Measurements from ENCODE around the gene ASIC3. TPM values are rescaled to one million over a fixed set of nuclear protein-coding genes. Genes with fewer than 3 reads are reported as not detected.
A peak's percentile ranks its signal among the peaks of the same experiment; 100 is the strongest.

The ASIC3 gene
- total and polyA plus RNA-seq, 4 donors = 0.37 to 3.9 (median 2.4) TPM

- Histone ChIP-seq H3K9me3 (ENCODE audit: control insufficient read depth in 4 of 4, insufficient read depth in 3 of 4, low read length in 3 of 4) (no peaks in the 10 kb centered on the region), H3K27ac (ENCODE audit: low read depth in 1 of 2, low read length in 1 of 2) (peak overlapping the region; percentile 86), H3K4me1 (ENCODE audit: control insufficient read depth in 5 of 5, insufficient read depth in 5 of 5, low read length in 5 of 5) (peaks cover 13 to 54% (median 33%) of the 10 kb centered on the region in 5 donors), H3K4me3 (peak overlapping the region; percentile 27), H3K9ac (ENCODE audit: insufficient read depth in 1 of 2, low read length in 2 of 2) (no peak overlapping the region), H3K27me3 (ENCODE audit: control insufficient read depth in 3 of 3, insufficient read depth in 3 of 3, low read length in 2 of 3) (no peaks in the 10 kb centered on the region), H3K36me3 (ENCODE audit: control insufficient read depth in 4 of 4, insufficient read depth in 4 of 4, low read length in 4 of 4) (peaks cover 0 to 9% (median 4%) of the 10 kb centered on the region in 4 donors)
- ATAC-seq (ENCODE audit: insufficient read depth, low FRiP score) (no peak), DNase-seq (peak in 1 of 3 donors; percentile 12)
- 41 to 59% methylated on average over 57 to 64 of the region's 64 CpGs for WGBS, 2 donors
- TF ChIP-seq CTCF (IDR thresholded peaks at IDR 0.05; ENCODE audit: control extremely low read depth, extremely low read depth) = no peak
These were observed 33.1 kb downstream of the ASIC3 start for GRCh38 chr7:151081170-151082101.

GRCh38 chr7:151082141-151083070, 34.1 kb downstream of the ASIC3 start:
- H3K4me1 ChIP-seq (ENCODE audit: control insufficient read depth in 5 of 5, insufficient read depth in 5 of 5, low read length in 5 of 5) = peaks cover 13 to 54% (median 33%) of the 10 kb centered on the region in 5 donors
- 56 to 64% methylated on average over 42 of the region's 42 CpGs for WGBS, 2 donors
- H3K36me3 ChIP-seq (ENCODE audit: control insufficient read depth in 4 of 4, insufficient read depth in 4 of 4, low read length in 4 of 4) = peaks cover 0 to 5% (median 1%) of the 10 kb centered on the region in 4 donors
- H3K27me3 ChIP-seq (ENCODE audit: control insufficient read depth in 3 of 3, insufficient read depth in 3 of 3, low read length in 2 of 3) = no peaks in the 10 kb centered on the region
- peak overlapping the region in 1 of 2 donors; percentile 36 for H3K9ac ChIP-seq (ENCODE audit: insufficient read depth in 1 of 2, low read length in 2 of 2)
- peak overlapping the region; percentile 70 for H3K4me3 ChIP-seq
- no peaks in the 10 kb centered on the region for H3K9me3 ChIP-seq (ENCODE audit: control insufficient read depth in 4 of 4, insufficient read depth in 3 of 4, low read length in 3 of 4)
- no peak for ATAC-seq (ENCODE audit: insufficient read depth, low FRiP score)
- peak overlapping the region; percentile 58 to 86 for H3K27ac ChIP-seq (ENCODE audit: low read depth in 1 of 2, low read length in 1 of 2)
- no peak for TF ChIP-seq CTCF (IDR thresholded peaks at IDR 0.05; ENCODE audit: control extremely low read depth, extremely low read depth)
- no peak for DNase-seq

GRCh38 chr7:151083071-151083823, 34.9 kb downstream of the ASIC3 start, which contains the start of gene TMUB1:
Gene TMUB1, minus strand, starts transcription at chr7:151083493. Its CDS starts 930 bp downstream, at chr7:151082563.
- Histone ChIP-seq H3K27me3 (ENCODE audit: control insufficient read depth in 3 of 3, insufficient read depth in 3 of 3, low read length in 2 of 3) (no peaks in the 10 kb centered on the region), H3K36me3 (ENCODE audit: control insufficient read depth in 4 of 4, insufficient read depth in 4 of 4, low read length in 4 of 4) (peaks cover 0 to 4% (median under 1%) of the 10 kb centered on the region in 4 donors), H3K27ac (ENCODE audit: low read depth in 1 of 2, low read length in 1 of 2) (peak within 1 kb of the TSS; percentile 58 to 75), H3K9me3 (ENCODE audit: control insufficient read depth in 4 of 4, insufficient read depth in 3 of 4, low read length in 3 of 4) (no peaks in the 10 kb centered on the region), H3K9ac (ENCODE audit: insufficient read depth in 1 of 2, low read length in 2 of 2) (peak within 1 kb of the TSS in 1 of 2 donors; percentile 36), H3K4me1 (ENCODE audit: control insufficient read depth in 5 of 5, insufficient read depth in 5 of 5, low read length in 5 of 5) (peaks cover 13 to 59% (median 38%) of the 10 kb centered on the region in 5 donors), H3K4me3 (peak within 1 kb of the TSS; percentile 70)
- ATAC-seq (ENCODE audit: insufficient read depth, low FRiP score) (peak; percentile 56), DNase-seq (peak; percentile 56 to 74 (median 67))
- TF ChIP-seq CTCF (IDR thresholded peaks at IDR 0.05; ENCODE audit: control extremely low read depth, extremely low read depth) = no peak
- 1% methylated on average over 54 to 69 of the region's 69 CpGs for WGBS, 2 donors

Measured in lung (tissue), 12 donors.